AG09319 (cell line): Measurements from ENCODE around the gene KRI1.
"Not testable (repeated sequence)": the region's sequence is repeated elsewhere in the genome, so short reads cannot be mapped to it uniquely, and the experiment has no call there.

Experiments used
- DNase-seq: peaks from one replicate; pipeline ENCODE4 v3.0.0-alpha.2; 2010; ENCODE audit warnings: low read depth; ENCODE audit errors: extremely low read depth
- CTCF ChIP-seq: IDR thresholded peaks from 2 replicates; pipeline ENCODE4 v1.5.1; 2011; ENCODE audit warnings: low read depth, mild to moderate bottlenecking, inconsistent platforms, low read length, moderate library complexity

The KRI1 gene

GRCh38 chr19:10552510-10553053, 13.2 kb downstream of the KRI1 start:
- TF ChIP-seq CTCF = no peak
- no peak for DNase-seq

- peak; percentile 4; the same call in 1 of the 2 replicates for TF ChIP-seq CTCF
- DNase-seq = no peak
Measured at GRCh38 chr19:10551698-10552301, 14.0 kb downstream of the KRI1 start.

GRCh38 chr19:10551006-10551405, 14.8 kb downstream of the KRI1 start:
- DNase-seq = not testable (repeated sequence)

GRCh38 chr19:10550336-10550735, 15.5 kb downstream of the KRI1 start:
- DNase-seq = no peak
- no peak for TF ChIP-seq CTCF

GRCh38 chr19:10549733-10550132, 16.1 kb downstream of the KRI1 start:
- DNase-seq = no peak
- TF ChIP-seq CTCF = no peak

- no peak for TF ChIP-seq CTCF
- no peak for DNase-seq
Measured at GRCh38 chr19:10548746-10549276, 17.0 kb downstream of the KRI1 start.

GRCh38 chr19:10546817-10547216, 19.0 kb downstream of the KRI1 start:
- no peak for DNase-seq
- TF ChIP-seq CTCF = no peak
